GM12878 (cell line): ENCODE data around the gene NTN1. TPM values are rescaled to one million over a fixed set of nuclear protein-coding genes. Genes with fewer than 3 reads are reported as not detected.

Experiments
- FOXK2 ChIP-seq: fragments of 450-650 bp; IDR thresholded peaks from 2 replicates; pipeline ENCODE4 v1.6.1; 2017; ENCODE audit warnings: mild to moderate bottlenecking, moderate library complexity
- JUND ChIP-seq: IDR thresholded peaks from 2 replicates; pipeline ENCODE4 v1.6.1; 2012; ENCODE audit warnings: low read depth, mild to moderate bottlenecking, low read length, improper control_type of control experiment, moderate library complexity
- MYC ChIP-seq: IDR thresholded peaks from 2 replicates; pipeline ENCODE4 v1.6.1; 2011; ENCODE audit warnings: mild to moderate bottlenecking, low read length, moderate library complexity, inconsistent platforms; ENCODE audit not compliant: insufficient read depth, insufficient replicate concordance, insufficient read length, severe bottlenecking
- POLR2A ChIP-seq: IDR thresholded peaks from 2 replicates; pipeline ENCODE4 v1.6.1; 2011; ENCODE audit warnings: low read depth, mild to moderate bottlenecking, low read length
- PRDM15 ChIP-seq: fragments of 450-650 bp; formaldehyde crosslinking; IDR thresholded peaks from 2 replicates; pipeline ENCODE4 v1.4.0; 2020; ENCODE audit warnings: mild to moderate bottlenecking, moderate library complexity
- SIX5 ChIP-seq: IDR thresholded peaks from 2 replicates; pipeline ENCODE4 v1.6.1; 2011; ENCODE audit warnings: mild to moderate bottlenecking, low read depth, low read length, moderate library complexity; ENCODE audit not compliant: severe bottlenecking
- TBL1XR1 ChIP-seq: IDR thresholded peaks from 2 replicates; pipeline ENCODE4 v1.6.1; 2012; ENCODE audit warnings: low read depth, low read length, improper control_type of control experiment
- ZBTB40 ChIP-seq: fragments of 450-650 bp; IDR thresholded peaks from 2 replicates; pipeline ENCODE4 v1.6.1; 2016; ENCODE audit warnings: mild to moderate bottlenecking, moderate library complexity, borderline replicate concordance
- ZNF592 ChIP-seq: fragments of 450-650 bp; IDR thresholded peaks from 2 replicates; pipeline ENCODE4 v1.6.1; 2017; ENCODE audit warnings: mild to moderate bottlenecking, moderate library complexity
- polyA plus RNA-seq, 11 experiments: library from polyadenylated mRNA; depleted of rRNA in 4 of 11; unstranded in 6 of 11; stranded (reverse) in 5 of 11; fragments of >200 nt; fragmentation: Nextera tagmentation in 4 of 11; fragmentation: Illumina TruSeq in 1 of 11; extraction: Ambion mirVana in 4 of 11; extraction: Trizol in 1 of 11; gene quantifications; 1 replicate in 1 of 11; 2 replicates in 10 of 11; pipeline versions ENCODE4 v1.2.1 to v1.2.3, GENCODE V29; 2011 to 2016; ENCODE audit warnings: inconsistent platforms in 2 of 11, missing spikeins in 2 of 11, low read depth in 1 of 11
- total RNA-seq, 4 experiments: library from RNA; depleted of rRNA in 3 of 4; stranded (reverse); fragments of >200 nt in 3 of 4; fragmentation: Illumina TruSeq in 1 of 4; extraction: Trizol in 1 of 4; gene quantifications; 2 replicates each; pipeline versions ENCODE4 v1.2.1 to v1.2.3, GENCODE V29; 2013 to 2021

Gene NTN1
- total and polyA plus RNA-seq, 10 of the 15 experiments (the other 5 are each of a cell fraction or from before 2014, with no cell fraction given): 0.02 to 0.89 (median 0.35) TPM

DNA sequence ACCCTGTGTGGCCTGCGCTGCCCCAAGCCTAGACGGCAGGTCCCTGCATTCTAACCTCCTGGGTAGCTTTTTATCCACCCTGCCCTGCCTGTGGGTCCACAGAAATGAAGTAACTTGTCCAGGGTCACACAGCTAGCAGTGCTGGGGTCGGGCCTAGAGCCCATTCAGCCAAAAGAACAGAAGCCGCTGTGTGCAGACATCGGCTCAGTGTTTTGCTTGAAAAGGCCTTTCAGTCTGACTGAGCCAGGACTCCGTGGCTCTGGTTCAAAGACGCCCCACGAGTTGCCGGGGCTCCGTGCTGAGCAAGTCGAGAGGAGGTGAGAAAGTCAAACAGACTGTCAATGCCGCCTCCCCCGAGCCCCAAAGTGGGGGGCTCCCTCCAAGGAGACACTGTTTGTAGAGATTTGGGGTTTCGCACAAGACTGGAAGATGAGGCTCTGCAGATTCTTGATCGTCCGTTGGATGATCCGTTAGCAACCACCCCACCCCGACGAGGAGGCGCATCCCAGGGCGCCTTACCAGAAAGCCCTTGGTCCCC lies 226.2 kb downstream of the NTN1 start (continued):
- TF ChIP-seq ZBTB40: no peak
- no peak for TF ChIP-seq MYC
- no peak for TF ChIP-seq ZNF592
- TF ChIP-seq JUND: no peak
- no peak for TF ChIP-seq SIX5
- no peak for TF ChIP-seq PRDM15
- no peak for TF ChIP-seq POLR2A
- no peak for TF ChIP-seq TBL1XR1
- TF ChIP-seq FOXK2: no peak
- TF ChIP-seq, all 136 proteins: peak for 0
